ENCODE measurements around the gene IGSF5. TPM values are rescaled to one million over a fixed set of nuclear protein-coding genes. Genes with fewer than 3 reads are reported as not detected.
"Not testable (repeated sequence)": the region's sequence is repeated elsewhere in the genome, so short reads cannot be mapped to it uniquely, and the experiment has no call there.

The IGSF5 gene
- total RNA-seq: 0.94 TPM in 1 of 2 replicates, not detected in the other

- not testable (repeated sequence) for DNase-seq (ENCODE audit: low read depth)
Observed at GRCh38 chr21:39744883-39745282, at the start of gene IGSF5. Gene IGSF5, plus strand, starts transcription at chr21:39745183. Its CDS starts 327 bp downstream, at chr21:39745510.

GRCh38 chr21:39696196-39696595 lies 48.8 kb upstream of the IGSF5 start:
- no peak for DNase-seq (ENCODE audit: low read depth)

GRCh38 chr21:39696618-39697017 lies 48.4 kb upstream of the IGSF5 start:
- DNase-seq (ENCODE audit: low read depth): peak; percentile 51

- DNase-seq (ENCODE audit: low read depth): no peak
Observed at GRCh38 chr21:39700318-39700717, 44.7 kb upstream of the IGSF5 start.

DNA sequence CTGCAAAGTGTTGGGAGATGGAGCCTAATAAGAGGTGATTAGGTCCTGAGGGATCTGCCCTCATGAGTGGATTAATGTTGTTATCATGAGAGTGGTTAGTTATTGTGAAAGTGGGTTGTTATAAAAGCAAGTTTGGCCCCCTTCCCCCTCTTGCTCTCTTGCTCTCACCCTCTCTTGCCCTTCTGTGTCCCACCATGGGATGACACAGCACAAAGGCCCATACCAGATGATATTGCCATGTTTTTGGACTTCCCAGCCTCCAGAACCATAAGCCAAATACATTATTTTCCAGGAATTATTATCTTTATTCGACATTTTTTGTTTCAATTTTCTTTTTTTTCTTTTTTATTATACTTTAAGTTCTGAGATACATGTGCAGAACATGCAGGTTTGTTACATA lies 41.4 kb upstream of the IGSF5 start:
- no peak for DNase-seq (ENCODE audit: low read depth)

GRCh38 chr21:39705849-39706248 lies 39.1 kb upstream of the IGSF5 start:
- no peak for DNase-seq (ENCODE audit: low read depth)

GRCh38 chr21:39707316-39707715 lies 37.7 kb upstream of the IGSF5 start:
- no peak for DNase-seq (ENCODE audit: low read depth)

- DNase-seq (ENCODE audit: low read depth): no peak
Observed at GRCh38 chr21:39710866-39711265, 34.1 kb upstream of the IGSF5 start.

DNA sequence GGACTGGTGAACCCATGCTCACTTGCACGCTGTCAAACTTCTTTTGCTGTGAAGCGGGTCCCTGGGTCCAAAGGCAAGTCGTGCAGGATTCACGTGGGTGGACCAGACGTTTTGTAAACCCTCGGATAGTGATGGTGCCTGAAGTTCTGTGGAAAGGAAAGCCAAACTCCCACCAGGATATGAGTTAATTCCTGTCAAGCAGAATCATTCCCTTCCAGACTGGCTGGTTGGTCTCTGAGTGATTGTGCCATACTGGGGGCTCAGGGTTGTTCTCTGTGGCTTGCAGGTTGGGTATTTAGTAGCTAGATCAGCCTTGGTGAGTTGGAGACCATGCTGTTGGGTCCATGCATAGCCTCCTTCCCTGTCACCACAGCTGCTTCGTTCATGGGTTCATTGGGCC lies 32.7 kb upstream of the IGSF5 start:
- no peak for DNase-seq (ENCODE audit: low read depth)

GRCh38 chr21:39712976-39713375 lies 32.0 kb upstream of the IGSF5 start:
- no peak for DNase-seq (ENCODE audit: low read depth)

DNA sequence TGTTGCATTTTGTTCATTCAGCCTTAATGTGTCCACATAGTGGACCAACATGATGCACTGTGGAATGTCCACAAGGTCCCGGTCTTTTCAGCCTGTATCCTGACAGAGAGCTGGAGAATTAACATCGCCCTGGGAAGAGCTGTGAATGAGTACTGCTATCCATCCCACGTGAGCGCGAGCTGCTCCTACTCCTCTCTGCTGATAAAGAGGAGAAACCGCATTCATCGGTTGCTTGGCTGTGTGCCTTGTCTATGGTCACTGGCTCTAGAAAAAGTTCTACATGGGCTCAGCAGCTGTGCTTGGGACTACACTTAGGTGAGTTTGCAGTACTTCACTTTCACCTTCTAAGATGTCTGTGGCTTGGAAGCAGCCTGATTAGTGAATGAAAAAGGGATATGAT lies 31.1 kb upstream of the IGSF5 start:
- DNase-seq (ENCODE audit: low read depth): no peak

DNA sequence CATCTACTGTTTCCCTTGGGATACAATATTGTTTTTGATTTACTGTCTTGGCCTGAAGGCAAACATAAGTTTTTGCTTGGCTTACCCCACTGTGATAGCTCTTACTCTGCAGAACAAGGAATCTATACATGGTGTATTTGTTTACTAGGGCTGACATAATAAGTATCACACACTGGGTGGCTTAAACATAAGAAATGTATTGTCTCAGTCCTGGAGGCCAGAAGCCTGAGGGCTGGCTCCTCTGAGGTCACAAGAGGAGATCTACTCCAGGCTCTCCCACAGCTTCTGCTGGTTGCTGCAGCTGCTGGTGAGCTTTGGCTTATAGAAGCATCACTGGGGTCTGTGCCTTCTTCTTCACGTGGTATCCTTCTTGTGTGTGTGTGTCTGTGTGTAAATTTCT lies 30.7 kb upstream of the IGSF5 start:
- DNase-seq (ENCODE audit: low read depth): no peak

- peak; percentile 32 for DNase-seq (ENCODE audit: low read depth)
Observed at GRCh38 chr21:39715804-39716397, 29.1 kb upstream of the IGSF5 start.

- DNase-seq (ENCODE audit: low read depth): no peak
Observed at GRCh38 chr21:39720126-39720778, 24.7 kb upstream of the IGSF5 start.

DNA sequence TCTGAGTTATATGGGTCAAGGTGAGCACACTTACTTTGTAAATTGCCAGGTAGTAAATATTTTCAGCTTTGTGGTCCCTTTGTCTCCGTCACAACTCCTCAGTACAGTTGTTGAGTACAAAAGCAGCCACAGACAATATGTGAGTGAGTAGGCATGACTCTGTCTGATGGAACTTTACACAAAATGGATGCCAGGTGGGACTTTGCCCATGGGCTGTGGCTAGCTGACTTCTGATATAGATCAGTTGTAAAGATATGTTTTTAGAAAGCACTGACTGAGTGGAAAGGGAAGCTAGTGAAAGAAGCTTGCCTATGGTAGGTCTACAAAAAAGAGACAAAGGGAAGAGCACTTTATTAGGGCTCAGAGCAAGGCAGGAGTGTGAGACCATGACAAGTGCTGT lies 23.1 kb upstream of the IGSF5 start:
- DNase-seq (ENCODE audit: low read depth): no peak

- DNase-seq (ENCODE audit: low read depth): no peak
Observed at GRCh38 chr21:39724944-39725343, 20.0 kb upstream of the IGSF5 start.

- DNase-seq (ENCODE audit: low read depth): no peak
Observed at GRCh38 chr21:39726133-39726532, 18.9 kb upstream of the IGSF5 start.

DNA sequence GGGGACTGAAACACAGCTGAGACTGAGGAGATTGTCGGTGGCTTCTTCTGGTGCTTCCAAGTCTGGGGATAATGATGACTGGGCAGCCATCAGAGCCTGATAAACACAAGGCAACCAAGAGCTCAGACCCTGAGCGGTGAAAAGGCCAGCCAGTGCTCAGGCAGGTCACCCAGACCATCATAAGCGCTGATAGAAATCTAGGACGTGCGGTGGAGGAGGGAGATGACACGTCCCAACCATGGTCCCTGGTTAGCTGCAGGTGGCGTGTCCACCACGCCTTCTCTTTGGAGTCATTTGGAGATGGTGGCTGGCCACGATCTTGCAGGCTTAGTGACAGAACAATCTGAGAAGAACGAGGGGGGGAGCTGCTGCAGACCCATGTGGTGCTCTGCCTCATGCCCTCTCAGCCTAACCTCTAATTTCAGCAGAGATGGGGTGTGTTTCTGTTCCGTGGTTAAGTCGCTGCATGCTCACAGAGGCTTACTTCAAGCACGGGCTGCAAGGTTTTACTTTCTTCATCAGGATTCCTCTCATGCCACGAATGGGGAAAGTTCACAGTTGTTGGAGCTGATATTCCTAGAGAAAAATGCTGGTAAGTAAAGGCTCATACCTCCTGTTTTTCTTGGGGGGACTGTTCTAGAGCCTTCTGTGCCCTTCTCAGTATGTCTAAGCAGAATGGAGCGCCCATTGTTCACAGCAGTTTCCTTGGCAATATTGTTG lies 17.4 kb upstream of the IGSF5 start:
- DNase-seq (ENCODE audit: low read depth): no peak

DNA sequence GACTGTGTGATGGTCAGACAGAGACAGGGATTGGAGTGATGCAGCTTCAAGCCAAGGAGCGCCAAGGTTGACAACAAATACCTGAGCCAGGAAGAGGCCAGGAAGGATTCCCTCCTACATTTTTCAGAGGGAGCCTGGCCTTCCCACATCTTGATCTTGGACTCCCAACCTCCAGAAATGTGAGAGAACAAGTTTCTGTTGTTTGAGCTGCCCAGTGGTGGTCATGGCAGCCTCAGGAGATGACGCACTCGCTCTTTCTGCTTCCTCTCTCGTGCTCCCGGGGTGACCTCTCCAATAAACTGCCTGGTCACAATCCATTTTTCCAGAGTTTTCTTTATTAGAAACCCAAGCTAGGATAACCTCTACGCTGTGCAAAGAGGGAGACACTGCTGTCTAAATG lies 16.6 kb upstream of the IGSF5 start:
- DNase-seq (ENCODE audit: low read depth): no peak

DNA sequence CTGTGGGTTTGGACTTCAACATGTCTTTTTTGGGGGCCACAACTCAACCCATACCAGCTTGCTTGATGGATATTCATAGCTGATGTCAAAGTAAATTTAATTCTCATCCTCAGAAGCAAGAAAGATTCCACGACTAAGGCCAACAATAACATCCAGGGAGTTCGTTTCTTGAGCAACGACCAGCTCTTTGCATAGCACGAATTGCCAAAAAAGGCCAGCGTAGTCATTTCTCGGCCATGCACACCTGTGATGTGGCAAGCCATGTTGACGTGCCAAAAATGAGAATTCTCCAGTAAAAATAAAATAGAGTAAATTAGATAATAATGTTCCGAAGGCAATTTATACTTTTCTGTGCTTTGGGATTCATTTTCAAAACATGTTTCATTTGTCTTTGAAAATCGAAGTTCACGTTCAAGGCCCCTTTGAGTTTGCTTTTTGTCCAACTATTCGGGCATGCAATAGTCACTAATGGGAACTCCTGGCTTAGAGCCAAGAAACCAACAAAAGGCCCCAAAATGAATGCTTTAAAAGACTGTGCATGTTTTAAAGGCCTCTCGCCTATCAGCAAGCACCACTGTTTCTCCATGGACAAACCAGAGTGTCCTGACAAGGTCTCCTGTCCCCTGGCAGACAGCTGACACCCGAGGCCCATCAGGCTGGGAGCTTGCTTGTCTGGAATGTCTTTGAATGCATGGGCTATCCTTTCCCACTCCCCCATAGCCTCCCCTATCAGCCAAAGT lies 14.4 kb upstream of the IGSF5 start:
- no peak for DNase-seq (ENCODE audit: low read depth)

DNA sequence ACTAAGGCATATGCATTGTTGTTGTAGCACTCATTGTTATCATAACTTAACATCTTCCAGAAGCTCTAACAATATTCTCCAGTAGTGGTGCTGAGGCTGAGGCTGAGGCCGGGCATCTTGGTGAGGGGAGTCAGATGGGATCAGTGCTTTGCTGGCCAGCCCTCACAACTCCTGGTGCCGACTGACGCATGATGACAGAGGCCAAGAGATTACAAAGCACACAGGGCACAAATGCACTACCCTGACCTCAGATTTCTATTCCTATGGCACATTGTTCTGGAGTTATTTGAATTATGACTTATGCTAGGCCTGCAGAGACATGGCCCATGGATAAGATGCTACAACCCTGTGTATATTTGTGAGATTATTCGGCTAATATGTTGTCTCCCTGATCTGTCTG lies 8.3 kb upstream of the IGSF5 start:
- no peak for DNase-seq (ENCODE audit: low read depth)

DNA sequence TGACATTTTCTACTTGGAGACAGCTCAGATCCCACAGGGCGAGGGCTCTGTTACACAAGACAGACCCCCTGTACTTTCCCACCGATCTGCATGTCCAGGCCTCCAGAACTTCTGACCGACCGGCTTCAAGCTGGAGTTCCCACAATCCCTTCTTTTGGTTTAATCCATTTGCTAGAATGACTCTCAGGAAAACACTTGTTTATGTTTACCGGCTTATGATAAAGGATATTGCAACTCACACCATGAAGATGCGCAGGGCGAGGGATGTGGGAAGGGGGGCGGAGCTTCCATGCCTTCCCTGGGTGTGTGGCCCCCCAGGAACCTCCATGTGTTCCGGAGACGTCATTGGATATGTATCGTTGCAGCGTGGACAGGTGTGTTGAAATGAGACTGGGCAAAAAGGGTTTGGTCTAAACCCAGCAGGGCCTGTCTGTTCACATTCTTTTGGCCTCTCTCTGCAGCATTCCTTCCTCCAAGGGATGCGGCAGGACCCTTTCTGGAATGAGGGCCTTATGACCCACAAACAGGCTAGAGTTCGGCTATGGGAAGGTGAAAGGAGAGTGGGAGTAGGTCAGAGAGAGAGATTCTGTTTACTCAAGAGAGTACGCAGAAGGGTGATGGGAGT lies 7.5 kb upstream of the IGSF5 start:
- DNase-seq (ENCODE audit: low read depth): no peak
